ENCODE data around the gene BTBD3. TPM values are rescaled to one million over a fixed set of nuclear protein-coding genes. Genes with fewer than 3 reads are reported as not detected.

Gene BTBD3
- total RNA-seq, 1 donor from 2014 or later = 31.1 TPM

GRCh38 chr20:11926292-11926998 is 8.8 kb downstream of the BTBD3 start:
- H3K36me3 ChIP-seq = peaks cover 20% of the 10 kb centered on the region
- intact Hi-C loops (cut with DNase I) = no loop called here
- H3K27me3 ChIP-seq = no peaks in the 10 kb centered on the region
- H3K27ac ChIP-seq = no peak overlapping the region
- no peak for TF ChIP-seq CTCF (IDR thresholded peaks at IDR 0.05)
- no peaks in the 10 kb centered on the region for H3K4me1 ChIP-seq
- H3K4me3 ChIP-seq = no peak overlapping the region
- ATAC-seq (no peak), DNase-seq (no peak)
- no peaks in the 10 kb centered on the region for H3K9me3 ChIP-seq

GRCh38 chr20:11929947-11930346 is 12.3 kb downstream of the BTBD3 start:
- Histone ChIP-seq H3K9me3 (no peaks in the 10 kb centered on the region), H3K27ac (no peak overlapping the region), H3K27me3 (no peaks in the 10 kb centered on the region), H3K4me1 (no peaks in the 10 kb centered on the region), H3K4me3 (no peak overlapping the region), H3K36me3 (peaks cover 4% of the 10 kb centered on the region)
- no peak for TF ChIP-seq CTCF (IDR thresholded peaks at IDR 0.05)
- intact Hi-C loops (cut with DNase I) = no loop called here
- ATAC-seq (no peak), DNase-seq (no peak)

- Histone ChIP-seq H3K27ac (no peak overlapping the region), H3K27me3 (no peaks in the 10 kb centered on the region), H3K4me3 (no peak overlapping the region), H3K4me1 (no peaks in the 10 kb centered on the region), H3K9me3 (no peaks in the 10 kb centered on the region), H3K36me3 (no peaks in the 10 kb centered on the region)
- ATAC-seq (no peak), DNase-seq (no peak)
- intact Hi-C loops (cut with DNase I) = no loop called here
- TF ChIP-seq CTCF (IDR thresholded peaks at IDR 0.05) = no peak
Measured at GRCh38 chr20:11935212-11936154, 17.8 kb downstream of the BTBD3 start.

- TF ChIP-seq CTCF (IDR thresholded peaks at IDR 0.05) = no peak
- Histone ChIP-seq H3K27me3 (no peaks in the 10 kb centered on the region), H3K27ac (no peak overlapping the region), H3K36me3 (no peaks in the 10 kb centered on the region), H3K9me3 (no peaks in the 10 kb centered on the region), H3K4me3 (no peak overlapping the region), H3K4me1 (no peaks in the 10 kb centered on the region)
- intact Hi-C loops (cut with DNase I) = no loop called here
- ATAC-seq = no peak
- no peak for DNase-seq
Measured at GRCh38 chr20:11936157-11936556, 18.5 kb downstream of the BTBD3 start.

GRCh38 chr20:11937230-11937629 is 19.5 kb downstream of the BTBD3 start:
- no peak for DNase-seq
- H3K4me3 ChIP-seq = no peak overlapping the region
- no peak overlapping the region for H3K27ac ChIP-seq
- H3K4me1 ChIP-seq = no peaks in the 10 kb centered on the region
- no peak for ATAC-seq
- no peaks in the 10 kb centered on the region for H3K27me3 ChIP-seq
- no peaks in the 10 kb centered on the region for H3K36me3 ChIP-seq
- no peak for TF ChIP-seq CTCF (IDR thresholded peaks at IDR 0.05)
- intact Hi-C loops (cut with DNase I) = no loop called here
- no peaks in the 10 kb centered on the region for H3K9me3 ChIP-seq
